AG04449 (cell line): Measurements from ENCODE around the gene FLNB.

Experiments used
- CTCF ChIA-PET: fragments of 350-600 bp; formaldehyde crosslinking; extraction: SDS; loops from one replicate; lab custom pipeline; 2021; ENCODE audit warnings: antibody characterized with exemption; lab: Yijun Ruan, JAX
- POLR2A ChIA-PET: fragments of 400-600, 350-600 bp; formaldehyde crosslinking; extraction: SDS; loops from one replicate; lab custom pipeline; 2020; ENCODE audit warnings: antibody characterized with exemption, inconsistent platforms; lab: Yijun Ruan, JAX
- DNase-seq: peaks from one replicate; pipeline ENCODE4 v3.0.0-alpha.2; 2010; ENCODE audit warnings: low read depth, low spot score
- H3K4me3 ChIP-seq: 2 replicates; pipeline ENCODE4 v1.5.1; 2011; ENCODE audit warnings: low read depth, mild to moderate bottlenecking, control low read depth, low read length
- CTCF ChIP-seq: IDR thresholded peaks from one replicate; pipeline ENCODE4 v1.5.1; 2011; ENCODE audit warnings: mild to moderate bottlenecking, moderate library complexity, low read length, control low read depth, inconsistent platforms; ENCODE audit not compliant: insufficient read depth; ENCODE audit errors: missing control alignments

FLNB gene

GRCh38 chr3:57992452-57993213 is 15.6 kb upstream of the FLNB start:
- CTCF ChIA-PET: interaction anchor here (1.3 to 2.3 kb wide), 2 partner anchors 10 to 15 kb away, joined by 4 to 8 read pairs; no protein-coding TSS in a partner anchor
- no peak for DNase-seq
- POLR2A ChIA-PET: no interaction called here
- TF ChIP-seq CTCF: no peak
- no peak overlapping the region for H3K4me3 ChIP-seq

- no peak for TF ChIP-seq CTCF
- H3K4me3 ChIP-seq: no peak overlapping the region
- POLR2A ChIA-PET: no interaction called here
- DNase-seq: no peak
- CTCF ChIA-PET: interaction anchor here (1.5 to 3.4 kb wide), 2 partner anchors 9 to 16 kb away, joined by 3 to 30 read pairs; partner anchors contain the start of gene FLNB
Measured at GRCh38 chr3:57998366-57999283, 9.6 kb upstream of the FLNB start.

- DNase-seq: no peak
- ChIA-PET POLR2A (interaction anchor here (1.1 kb wide), 1 partner anchor 8 kb away, joined by 3 read pairs; no protein-coding TSS in a partner anchor), CTCF (interaction anchor here (3.4 kb wide), 1 partner anchor 8 kb away, joined by 30 read pairs; the partner anchor contains the start of gene FLNB)
- H3K4me3 ChIP-seq: no peak overlapping the region
- TF ChIP-seq CTCF: no peak
Measured at GRCh38 chr3:57999417-58000115, 8.7 kb upstream of the FLNB start.

- ChIA-PET POLR2A (interaction anchor here (1.1 kb wide), 1 partner anchor 9 kb away, joined by 3 read pairs; no protein-coding TSS in a partner anchor), CTCF (no interaction called here)
- TF ChIP-seq CTCF: no peak
- DNase-seq: no peak
- no peak overlapping the region for H3K4me3 ChIP-seq
Measured at GRCh38 chr3:58000306-58001085, 7.7 kb upstream of the FLNB start.

- no peak for TF ChIP-seq CTCF
- POLR2A ChIA-PET: no interaction called here
- DNase-seq: no peak
- CTCF ChIA-PET: no interaction called here
- H3K4me3 ChIP-seq: no peak overlapping the region
Measured at GRCh38 chr3:58001086-58001467, 7.1 kb upstream of the FLNB start.
